ENCODE measurements around the gene FASN. TPM values are rescaled to one million over a fixed set of nuclear protein-coding genes. Genes with fewer than 3 reads are reported as not detected.

The FASN gene
- total RNA-seq, 1 donor from 2014 or later, result 134 TPM

GRCh38 chr17:82080048-82080788 lies 17.8 kb downstream of the FASN start:
- DNase-seq (ENCODE audit: extremely low spot score, unreplicated experiment), result no peak
- peaks cover 12% of the 10 kb centered on the region for H3K36me3 Mint-ChIP-seq (ENCODE audit: unreplicated experiment)
- no peaks in the 10 kb centered on the region for H3K4me1 Mint-ChIP-seq (ENCODE audit: unreplicated experiment)
- H3K9me3 Mint-ChIP-seq (ENCODE audit: unreplicated experiment), result no peaks in the 10 kb centered on the region
- TF ChIP-seq CTCF (IDR thresholded peaks at IDR 0.05), result no peak
- no peaks in the 10 kb centered on the region for H3K27me3 Mint-ChIP-seq (ENCODE audit: unreplicated experiment)
- H3K27ac Mint-ChIP-seq (ENCODE audit: unreplicated experiment), result no peak overlapping the region
- no peak overlapping the region for H3K4me3 Mint-ChIP-seq (ENCODE audit: unreplicated experiment)

- Mint-ChIP-seq H3K9me3 (ENCODE audit: unreplicated experiment) (no peaks in the 10 kb centered on the region), H3K27me3 (ENCODE audit: unreplicated experiment) (no peaks in the 10 kb centered on the region), H3K27ac (ENCODE audit: unreplicated experiment) (no peak overlapping the region), H3K36me3 (ENCODE audit: unreplicated experiment) (peaks cover 10% of the 10 kb centered on the region), H3K4me3 (ENCODE audit: unreplicated experiment) (no peak overlapping the region), H3K4me1 (ENCODE audit: unreplicated experiment) (no peaks in the 10 kb centered on the region)
- no peak for TF ChIP-seq CTCF (IDR thresholded peaks at IDR 0.05)
- no peak for DNase-seq (ENCODE audit: extremely low spot score, unreplicated experiment)
Measured at GRCh38 chr17:82079001-82079677, 18.9 kb downstream of the FASN start.

- no peaks in the 10 kb centered on the region for H3K9me3 Mint-ChIP-seq (ENCODE audit: unreplicated experiment)
- H3K27me3 Mint-ChIP-seq (ENCODE audit: unreplicated experiment), result no peaks in the 10 kb centered on the region
- no peak for TF ChIP-seq CTCF (IDR thresholded peaks at IDR 0.05)
- peaks cover 8% of the 10 kb centered on the region for H3K36me3 Mint-ChIP-seq (ENCODE audit: unreplicated experiment)
- no peaks in the 10 kb centered on the region for H3K4me1 Mint-ChIP-seq (ENCODE audit: unreplicated experiment)
- DNase-seq (ENCODE audit: extremely low spot score, unreplicated experiment), result no peak
- no peak overlapping the region for H3K27ac Mint-ChIP-seq (ENCODE audit: unreplicated experiment)
- H3K4me3 Mint-ChIP-seq (ENCODE audit: unreplicated experiment), result no peak overlapping the region
Measured at GRCh38 chr17:82078433-82078832, 19.6 kb downstream of the FASN start.

DNA sequence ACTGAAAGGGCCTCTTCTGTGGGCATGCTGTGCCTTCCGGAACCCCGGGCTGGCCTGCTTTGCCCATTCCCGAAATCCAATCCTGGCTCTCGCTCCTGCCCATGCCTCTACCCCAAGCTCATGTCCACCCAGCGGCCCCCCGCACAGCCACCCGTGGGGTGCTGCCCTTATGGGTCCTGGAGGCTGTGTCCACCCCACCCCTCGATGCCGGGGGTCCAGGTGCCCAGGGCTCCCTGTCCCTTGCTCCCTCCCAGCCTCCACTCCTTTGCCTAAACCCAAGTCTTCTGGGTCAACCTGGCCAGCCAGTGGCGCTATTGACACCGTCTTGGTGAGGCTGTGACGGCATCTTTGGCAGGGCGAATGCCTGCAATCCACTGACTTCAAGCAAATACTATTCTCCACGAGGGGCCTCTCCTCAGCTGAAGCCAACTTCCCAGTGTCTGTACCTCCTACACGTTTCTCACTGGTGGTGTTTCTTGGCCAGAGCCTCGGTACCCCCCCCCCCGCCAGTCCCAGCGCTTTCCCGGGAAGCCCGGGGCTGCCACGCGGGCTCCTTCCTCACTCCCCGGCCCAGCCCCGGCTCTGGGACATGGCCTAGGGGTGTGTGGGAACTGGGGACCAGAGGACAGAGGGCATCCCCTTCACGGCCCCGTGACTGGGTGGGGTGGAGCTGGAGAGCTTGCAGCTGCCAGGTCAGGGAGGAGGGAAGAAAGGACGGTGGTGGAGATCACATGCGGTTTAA lies 20.2 kb downstream of the FASN start:
- peaks cover 6% of the 10 kb centered on the region for H3K36me3 Mint-ChIP-seq (ENCODE audit: unreplicated experiment)
- TF ChIP-seq CTCF (IDR thresholded peaks at IDR 0.05), result no peak
- no peaks in the 10 kb centered on the region for H3K9me3 Mint-ChIP-seq (ENCODE audit: unreplicated experiment)
- no peak overlapping the region for H3K4me3 Mint-ChIP-seq (ENCODE audit: unreplicated experiment)
- H3K27me3 Mint-ChIP-seq (ENCODE audit: unreplicated experiment), result no peaks in the 10 kb centered on the region
- DNase-seq (ENCODE audit: extremely low spot score, unreplicated experiment), result no peak
- H3K4me1 Mint-ChIP-seq (ENCODE audit: unreplicated experiment), result no peaks in the 10 kb centered on the region
- no peak overlapping the region for H3K27ac Mint-ChIP-seq (ENCODE audit: unreplicated experiment)

Measured in osteocyte (in vitro differentiated cells).